Fibroblast of lung (primary cell): ENCODE results near the gene SPTAN1. TPM values are rescaled to one million over a fixed set of nuclear protein-coding genes. Genes with fewer than 3 reads are reported as not detected.
"Not testable (repeated sequence)": the region's sequence is repeated elsewhere in the genome, so short reads cannot be mapped to it uniquely, and the experiment has no call there.

Source experiments
- DNase-seq, 2 donors: peaks; one replicate each; pipeline versions ENCODE4 v3.0.0 to v3.0.0-alpha.2; 2010; ENCODE audit warnings: low read depth in 2 of 2
- H2AFZ ChIP-seq: 2 replicates; pipeline ENCODE4 v1.5.1; 2012; ENCODE audit warnings: low read length, control low read depth, inconsistent platforms
- H3K27ac ChIP-seq: 2 replicates; pipeline ENCODE4 v1.5.1; 2011; ENCODE audit warnings: low read length, control low read depth; ENCODE audit not compliant: insufficient read depth
- H3K27me3 ChIP-seq: 2 replicates; pipeline ENCODE4 v1.5.1; 2011; ENCODE audit warnings: mild to moderate bottlenecking, low read length; ENCODE audit not compliant: control insufficient read depth, insufficient read depth
- H3K36me3 ChIP-seq: 2 replicates; pipeline ENCODE4 v1.5.1; 2011; ENCODE audit warnings: low read length; ENCODE audit not compliant: control insufficient read depth, insufficient read depth
- H3K4me1 ChIP-seq: 2 replicates; pipeline ENCODE4 v1.5.1; 2011; ENCODE audit warnings: low read length; ENCODE audit not compliant: control insufficient read depth, insufficient read depth; ENCODE audit errors: extremely low read depth
- H3K4me2 ChIP-seq: 2 replicates; pipeline ENCODE4 v1.5.1; 2011; ENCODE audit warnings: low read length, control low read depth; ENCODE audit not compliant: insufficient read depth; ENCODE audit errors: extremely low read depth
- H3K4me3 ChIP-seq, 4 experiments: fragments of 200-600 bp in 1 of 4; sonication (generic) in 1 of 4; replicated peaks in 1 of 4; 2 replicates each; pipeline ENCODE4 v1.5.1; 2011 to 2016; ENCODE audit warnings: low read length in 4 of 4, low read depth in 3 of 4, mild to moderate bottlenecking in 3 of 4, control low read depth in 2 of 4, inconsistent platforms in 1 of 4, mixed read lengths in 1 of 4; ENCODE audit not compliant: insufficient read depth in 1 of 4; ENCODE audit errors: control extremely low read depth in 1 of 4
- H3K79me2 ChIP-seq: 2 replicates; pipeline ENCODE4 v1.5.1; 2012; ENCODE audit warnings: mild to moderate bottlenecking, low read length, inconsistent platforms; ENCODE audit not compliant: control insufficient read depth, insufficient read depth
- H3K9ac ChIP-seq: 2 replicates; pipeline ENCODE4 v1.5.1; 2011; ENCODE audit warnings: mild to moderate bottlenecking, low read length, control low read depth; ENCODE audit not compliant: insufficient read depth
- H3K9me3 ChIP-seq: 2 replicates; pipeline ENCODE4 v1.5.1; 2012; ENCODE audit warnings: low read depth, low read length; ENCODE audit not compliant: control insufficient read depth, insufficient read depth
- H4K20me1 ChIP-seq: 2 replicates; pipeline ENCODE4 v1.5.1; 2011; ENCODE audit warnings: low read length; ENCODE audit not compliant: control insufficient read depth, insufficient read depth; ENCODE audit errors: extremely low read depth
- EZH2 ChIP-seq: IDR thresholded peaks from 2 replicates; pipeline ENCODE4 v1.5.1; 2012; ENCODE audit warnings: low read length, control low read depth, mild to moderate bottlenecking; ENCODE audit errors: missing control alignments
- polyA plus RNA-seq, 2 donors: library from polyadenylated mRNA; depleted of rRNA in 1 of 2; stranded (reverse) in 1 of 2; unstranded in 1 of 2; fragments of >200 nt; gene quantifications; 2 replicates each; pipeline ENCODE4 v1.2.1, GENCODE V29; 2011 to 2012; ENCODE audit warnings: missing spikeins in 1 of 2
- total RNA-seq: library from RNA; depleted of rRNA; stranded (reverse); fragments of >200 nt; gene quantifications from 2 replicates; pipeline ENCODE4 v1.2.1, GENCODE V29; 2014
- TF ChIP-seq, protein P1 (sequence below), 2 donors: IDR thresholded peaks in 1 of 2; conservative IDR thresholded peaks in 1 of 2; 1 replicate in 1 of 2; 2 replicates in 1 of 2; pipeline ENCODE4 v1.5.1; 2011 to 2012; ENCODE audit warnings: low read length in 2 of 2, control low read depth in 1 of 2, inconsistent platforms in 1 of 2, low read depth in 1 of 2, mild to moderate bottlenecking in 1 of 2

SPTAN1 gene
- total and polyA plus RNA-seq, 2 donors (not counting 1 experiment from before 2014, with no cell fraction given): 189 to 518 TPM

DNA sequence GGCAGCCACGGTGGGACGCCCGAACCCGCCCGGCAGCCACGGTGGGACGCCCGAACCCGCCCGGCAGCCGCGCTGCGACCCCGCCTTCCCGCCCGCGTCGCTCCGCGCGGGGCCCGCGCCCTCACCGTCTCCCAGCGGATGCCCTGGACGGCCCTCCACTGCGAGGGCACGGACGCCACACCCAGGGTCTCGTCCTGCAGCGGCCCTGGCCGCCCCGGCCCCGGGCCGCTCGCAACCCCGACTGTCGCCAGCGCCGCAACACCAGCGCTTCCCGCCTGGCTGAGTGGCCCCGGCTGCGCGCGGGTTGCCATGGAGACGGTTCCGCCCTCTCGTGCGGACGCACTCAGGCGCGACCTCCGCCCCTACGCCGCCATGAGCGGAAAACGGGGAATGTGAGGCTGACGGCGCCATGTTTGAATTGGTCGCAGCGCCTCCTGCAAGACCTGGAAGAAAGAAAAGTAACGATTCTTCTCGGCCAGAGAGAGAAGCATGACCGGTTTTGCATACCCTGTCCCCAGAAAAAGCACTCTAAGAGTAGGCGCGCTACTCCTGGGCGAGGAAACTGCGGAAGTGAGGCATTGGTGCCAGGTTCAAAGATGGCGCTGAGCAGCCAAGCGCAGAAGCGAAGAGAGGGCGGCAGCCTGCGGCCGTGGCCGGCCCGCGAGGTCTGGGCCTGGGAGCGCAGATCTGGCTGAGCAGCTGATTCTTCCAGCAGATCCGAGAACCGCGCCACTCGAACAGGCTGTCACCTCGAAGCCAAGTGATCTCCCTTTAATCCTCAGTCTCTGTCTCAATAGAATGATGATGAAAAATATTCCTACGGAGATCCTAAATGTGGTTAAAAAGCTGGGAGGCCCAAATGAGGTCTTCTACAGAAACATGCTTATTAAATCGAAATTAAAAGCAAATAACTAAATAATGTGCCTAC, 104.3 kb downstream of the SPTAN1 start, which contains the start of gene DYNC2I2:
TSS of gene DYNC2I2 (minus strand) at position 432 of the 928 bp plus-strand sequence. CDS start at position 311, 121 bp downstream.
- peaks cover 2% of the 10 kb centered on the region for H3K79me2 ChIP-seq
- no peaks in the 10 kb centered on the region for H4K20me1 ChIP-seq
- peak; percentile 87 to 94 for DNase-seq
- H3K9me3 ChIP-seq: no peaks in the 10 kb centered on the region
- H3K4me3 ChIP-seq: peak within 1 kb of the TSS; percentile 33 to 82 (median 74)
- peak within 1 kb of the TSS; percentile 100 for H3K27ac ChIP-seq
- H3K4me2 ChIP-seq: peak within 1 kb of the TSS; percentile 98
- no peaks in the 10 kb centered on the region for H3K27me3 ChIP-seq
- H2AFZ ChIP-seq: peak within 1 kb of the TSS; percentile 99
- H3K36me3 ChIP-seq: no peaks in the 10 kb centered on the region
- no peaks in the 10 kb centered on the region for H3K4me1 ChIP-seq
- H3K9ac ChIP-seq: peak within 1 kb of the TSS; percentile 96
- TF ChIP-seq, protein P1, sequence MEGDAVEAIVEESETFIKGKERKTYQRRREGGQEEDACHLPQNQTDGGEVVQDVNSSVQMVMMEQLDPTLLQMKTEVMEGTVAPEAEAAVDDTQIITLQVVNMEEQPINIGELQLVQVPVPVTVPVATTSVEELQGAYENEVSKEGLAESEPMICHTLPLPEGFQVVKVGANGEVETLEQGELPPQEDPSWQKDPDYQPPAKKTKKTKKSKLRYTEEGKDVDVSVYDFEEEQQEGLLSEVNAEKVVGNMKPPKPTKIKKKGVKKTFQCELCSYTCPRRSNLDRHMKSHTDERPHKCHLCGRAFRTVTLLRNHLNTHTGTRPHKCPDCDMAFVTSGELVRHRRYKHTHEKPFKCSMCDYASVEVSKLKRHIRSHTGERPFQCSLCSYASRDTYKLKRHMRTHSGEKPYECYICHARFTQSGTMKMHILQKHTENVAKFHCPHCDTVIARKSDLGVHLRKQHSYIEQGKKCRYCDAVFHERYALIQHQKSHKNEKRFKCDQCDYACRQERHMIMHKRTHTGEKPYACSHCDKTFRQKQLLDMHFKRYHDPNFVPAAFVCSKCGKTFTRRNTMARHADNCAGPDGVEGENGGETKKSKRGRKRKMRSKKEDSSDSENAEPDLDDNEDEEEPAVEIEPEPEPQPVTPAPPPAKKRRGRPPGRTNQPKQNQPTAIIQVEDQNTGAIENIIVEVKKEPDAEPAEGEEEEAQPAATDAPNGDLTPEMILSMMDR (conservative IDR thresholded peaks at IDR 0.05 in 1 of 2, IDR thresholded peaks at IDR 0.05 in 1 of 2; ENCODE audit: low read depth in 1 of 2, low read length in 2 of 2): no peak
- no peak for TF ChIP-seq EZH2

DNA sequence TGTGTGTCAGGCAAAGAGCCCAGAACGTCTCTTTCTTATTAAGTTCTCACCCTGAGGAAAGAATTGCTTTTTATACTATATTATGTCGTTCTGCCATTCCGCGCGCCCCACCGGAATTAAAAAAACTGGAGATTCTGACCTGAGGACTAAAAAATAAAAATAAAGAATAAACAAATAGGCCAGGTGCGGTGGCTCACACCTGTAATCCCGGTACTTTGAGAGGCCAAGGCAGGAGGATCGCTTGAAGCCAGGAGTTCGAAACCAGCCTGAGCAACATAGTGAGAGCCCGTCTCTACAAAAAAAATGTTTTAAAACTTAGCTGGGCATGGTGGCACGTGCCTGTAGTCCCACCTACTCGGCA, 104.9 kb downstream of the SPTAN1 start:
- H3K9ac ChIP-seq: no peak overlapping the region
- H3K4me1 ChIP-seq: no peaks in the 10 kb centered on the region
- H3K4me3 ChIP-seq: no peak overlapping the region
- no peaks in the 10 kb centered on the region for H4K20me1 ChIP-seq
- no peaks in the 10 kb centered on the region for H3K27me3 ChIP-seq
- no peak for DNase-seq
- H3K79me2 ChIP-seq: peaks cover 2% of the 10 kb centered on the region
- H2AFZ ChIP-seq: no peak overlapping the region
- no peak for TF ChIP-seq EZH2
- TF ChIP-seq, protein P1 (conservative IDR thresholded peaks at IDR 0.05 in 1 of 2, IDR thresholded peaks at IDR 0.05 in 1 of 2; ENCODE audit: low read depth in 1 of 2, low read length in 2 of 2): no peak
- H3K36me3 ChIP-seq: no peaks in the 10 kb centered on the region
- peak overlapping the region; percentile 100 for H3K27ac ChIP-seq
- no peaks in the 10 kb centered on the region for H3K9me3 ChIP-seq
- no peak overlapping the region for H3K4me2 ChIP-seq

DNA sequence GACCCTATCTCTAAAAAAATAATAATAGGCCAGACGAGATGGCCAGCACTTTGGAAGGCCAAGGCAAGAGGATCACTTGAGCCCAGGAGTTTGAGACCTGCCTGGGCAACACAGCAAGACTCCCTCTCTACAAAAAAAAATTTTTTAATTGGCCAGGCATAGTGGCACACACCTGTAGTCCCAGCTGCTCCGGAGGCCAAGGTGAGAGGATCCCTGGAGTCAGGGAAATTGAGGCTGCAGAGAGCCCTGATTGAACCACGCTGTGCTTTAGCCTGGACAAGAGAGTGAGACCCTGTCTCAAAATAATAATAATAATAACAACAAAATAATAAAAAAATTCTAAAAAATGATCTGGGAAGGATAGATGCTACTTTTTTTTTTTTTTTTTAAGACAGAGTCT, 105.4 kb downstream of the SPTAN1 start:
- H4K20me1 ChIP-seq: no peaks in the 10 kb centered on the region
- H3K27me3 ChIP-seq: no peaks in the 10 kb centered on the region
- no peak overlapping the region for H3K4me2 ChIP-seq
- no peaks in the 10 kb centered on the region for H3K36me3 ChIP-seq
- no peak for TF ChIP-seq EZH2
- TF ChIP-seq, protein P1 (conservative IDR thresholded peaks at IDR 0.05 in 1 of 2, IDR thresholded peaks at IDR 0.05 in 1 of 2; ENCODE audit: low read depth in 1 of 2, low read length in 2 of 2): no peak
- H3K4me3 ChIP-seq: no peak overlapping the region
- H3K9me3 ChIP-seq: no peaks in the 10 kb centered on the region
- H2AFZ ChIP-seq: no peak overlapping the region
- peaks cover 2% of the 10 kb centered on the region for H3K79me2 ChIP-seq
- no peak for DNase-seq
- no peaks in the 10 kb centered on the region for H3K4me1 ChIP-seq
- H3K27ac ChIP-seq: no peak overlapping the region
- H3K9ac ChIP-seq: no peak overlapping the region

DNA sequence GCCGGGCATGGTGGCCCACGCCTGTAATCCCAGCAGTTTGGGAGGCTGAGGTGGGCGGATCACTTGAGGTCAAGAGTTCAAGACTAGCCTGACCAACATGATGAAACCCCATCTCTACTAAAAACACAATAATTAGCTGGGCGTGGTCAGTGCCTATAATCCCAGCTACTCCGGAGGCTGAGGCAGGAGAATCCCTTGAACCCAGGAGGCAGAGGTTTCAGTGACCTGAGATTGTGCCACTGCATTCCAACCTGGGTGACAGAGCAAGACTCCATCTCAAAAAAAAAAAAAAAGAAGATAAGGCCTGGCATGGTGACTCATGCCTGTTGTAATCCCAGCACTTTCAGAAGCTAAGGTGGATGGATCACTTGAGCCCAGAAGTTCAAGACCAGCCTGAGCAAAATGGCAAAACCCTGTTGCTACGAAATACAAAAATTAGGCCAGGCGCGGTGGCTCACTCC, 114.1 kb downstream of the SPTAN1 start:
- not testable (repeated sequence) for H4K20me1 ChIP-seq, H3K9ac ChIP-seq, H3K79me2 ChIP-seq, H3K27me3 ChIP-seq, H3K36me3 ChIP-seq, H3K4me3 ChIP-seq, H2AFZ ChIP-seq, H3K9me3 ChIP-seq, H3K27ac ChIP-seq, H3K4me2 ChIP-seq, H3K4me1 ChIP-seq
- DNase-seq: peak in 1 of 2 donors; percentile 24
